Measurements from ENCODE around the gene OPN4. TPM values are rescaled to one million over a fixed set of nuclear protein-coding genes. Genes with fewer than 3 reads are reported as not detected.
"Not testable (repeated sequence)": the region's sequence is repeated elsewhere in the genome, so short reads cannot be mapped to it uniquely, and the experiment has no call there.

OPN4 gene
- total RNA-seq, 1 donor from 2014 or later = not detected

GRCh38 chr10:86614853-86615252 is 39.5 kb upstream of the OPN4 start:
- Histone ChIP-seq H3K27me3 (no peaks in the 10 kb centered on the region), H3K36me3 (no peaks in the 10 kb centered on the region), H3K4me2 (no peak overlapping the region), H3F3A (ENCODE audit: low read depth) (no peaks in the 10 kb centered on the region), H3K4me1 (no peaks in the 10 kb centered on the region), H3K9me3 (ENCODE audit: low read depth) (no peaks in the 10 kb centered on the region), H2AFZ (replicated peaks) (no peak overlapping the region), H4K20me1 (ENCODE audit: low read depth) (no peaks in the 10 kb centered on the region), H3K9ac (no peak overlapping the region), H3K79me2 (ENCODE audit: low read depth) (no peaks in the 10 kb centered on the region), H3K4me3 (no peak overlapping the region), H3K27ac (no peak overlapping the region)
- TF ChIP-seq EZH2 (IDR thresholded peaks at IDR 0.05) (no peak), EZH2phosphoT487 (IDR thresholded peaks at IDR 0.05) (no peak), CTCF (IDR thresholded peaks at IDR 0.05) (no peak)
- Mint-ChIP-seq H3K4me3 (no peak overlapping the region), H3K27me3 (ENCODE audit: insufficient read depth, low read depth) (peaks cover 2% of the 10 kb centered on the region), H3K9me3 (no peaks in the 10 kb centered on the region), H3K4me1 (no peaks in the 10 kb centered on the region), H3K27ac (no peak overlapping the region), H3K36me3 (no peaks in the 10 kb centered on the region)
- DNase-seq (ENCODE audit: low spot score) = no peak

- H3K4me3 ChIP-seq = not testable (repeated sequence)
These were observed 37.1 kb upstream of the OPN4 start for GRCh38 chr10:86617278-86617677.

GRCh38 chr10:86628311-86628710 is 26.0 kb upstream of the OPN4 start:
- H3K9me3 Mint-ChIP-seq = no peaks in the 10 kb centered on the region
- no peak overlapping the region for H3K9ac ChIP-seq

More at GRCh38 chr10:86617278-86617677, 37.1 kb upstream of the OPN4 start:
- not testable (repeated sequence) for H4K20me1 ChIP-seq (ENCODE audit: low read depth); H2AFZ ChIP-seq (replicated peaks); H3K4me3 Mint-ChIP-seq; H3K27me3 Mint-ChIP-seq (ENCODE audit: insufficient read depth, low read depth); H3K9ac ChIP-seq; DNase-seq (ENCODE audit: low spot score); H3K27ac Mint-ChIP-seq; H3K27ac ChIP-seq; H3K4me1 ChIP-seq; H3K9me3 ChIP-seq (ENCODE audit: low read depth); H3K79me2 ChIP-seq (ENCODE audit: low read depth); H3K36me3 ChIP-seq; H3K4me2 ChIP-seq; H3F3A ChIP-seq (ENCODE audit: low read depth); H3K36me3 Mint-ChIP-seq; H3K9me3 Mint-ChIP-seq; H3K4me1 Mint-ChIP-seq; H3K27me3 ChIP-seq

GRCh38 chr10:86630079-86630478 is 24.3 kb upstream of the OPN4 start:
- Mint-ChIP-seq H3K4me3 (no peak overlapping the region), H3K36me3 (no peaks in the 10 kb centered on the region), H3K9me3 (no peaks in the 10 kb centered on the region), H3K27me3 (ENCODE audit: insufficient read depth, low read depth) (peaks cover 2% of the 10 kb centered on the region), H3K4me1 (peaks cover 4% of the 10 kb centered on the region), H3K27ac (no peak overlapping the region)
- peaks cover 3% of the 10 kb centered on the region for H3K4me1 ChIP-seq
- DNase-seq (ENCODE audit: low spot score) = no peak
- peaks cover 49% of the 10 kb centered on the region for H3K27me3 ChIP-seq
- peaks cover 9% of the 10 kb centered on the region for H3F3A ChIP-seq (ENCODE audit: low read depth)
- no peak overlapping the region for H2AFZ ChIP-seq (replicated peaks)
- no peaks in the 10 kb centered on the region for H3K79me2 ChIP-seq (ENCODE audit: low read depth)
- TF ChIP-seq CTCF (IDR thresholded peaks at IDR 0.05) (no peak), EZH2 (IDR thresholded peaks at IDR 0.05) (no peak), EZH2phosphoT487 (IDR thresholded peaks at IDR 0.05) (no peak)
- H3K4me2 ChIP-seq = no peak overlapping the region
- no peak overlapping the region for H3K9ac ChIP-seq
- no peaks in the 10 kb centered on the region for H3K36me3 ChIP-seq
- no peaks in the 10 kb centered on the region for H4K20me1 ChIP-seq (ENCODE audit: low read depth)
- no peak overlapping the region for H3K4me3 ChIP-seq
- no peaks in the 10 kb centered on the region for H3K9me3 ChIP-seq (ENCODE audit: low read depth)
- H3K27ac ChIP-seq = no peak overlapping the region

More at GRCh38 chr10:86628311-86628710, 26.0 kb upstream of the OPN4 start:
- peaks cover 9% of the 10 kb centered on the region for H3F3A ChIP-seq (ENCODE audit: low read depth)
- H3K36me3 Mint-ChIP-seq = no peaks in the 10 kb centered on the region
- H4K20me1 ChIP-seq (ENCODE audit: low read depth) = no peaks in the 10 kb centered on the region
- H3K27me3 ChIP-seq = peaks cover 33% of the 10 kb centered on the region
- DNase-seq (ENCODE audit: low spot score) = no peak
- peaks cover 2% of the 10 kb centered on the region for H3K27me3 Mint-ChIP-seq (ENCODE audit: insufficient read depth, low read depth)
- no peaks in the 10 kb centered on the region for H3K9me3 ChIP-seq (ENCODE audit: low read depth)
- H3K4me2 ChIP-seq = no peak overlapping the region
- H3K27ac Mint-ChIP-seq = no peak overlapping the region
- H3K79me2 ChIP-seq (ENCODE audit: low read depth) = no peaks in the 10 kb centered on the region
- H3K36me3 ChIP-seq = no peaks in the 10 kb centered on the region
- H3K4me3 ChIP-seq = no peak overlapping the region
- TF ChIP-seq CTCF (IDR thresholded peaks at IDR 0.05) = no peak
- H3K4me1 ChIP-seq = peaks cover 3% of the 10 kb centered on the region
- no peak overlapping the region for H3K27ac ChIP-seq
- H3K4me1 Mint-ChIP-seq = peaks cover 4% of the 10 kb centered on the region
- no peak overlapping the region for H2AFZ ChIP-seq (replicated peaks)
- no peak overlapping the region for H3K4me3 Mint-ChIP-seq
